Fibroblast of lung (primary cell): ENCODE data around the gene PRR35. TPM values are rescaled to one million over a fixed set of nuclear protein-coding genes. Genes with fewer than 3 reads are reported as not detected.

Experiments
- DNase-seq, 2 donors: peaks; one replicate each; pipeline versions ENCODE4 v3.0.0 to v3.0.0-alpha.2; 2010; ENCODE audit warnings: low read depth in 2 of 2
- H2AFZ ChIP-seq: 2 replicates; pipeline ENCODE4 v1.5.1; 2012; ENCODE audit warnings: low read length, control low read depth, inconsistent platforms
- H3K27ac ChIP-seq: 2 replicates; pipeline ENCODE4 v1.5.1; 2011; ENCODE audit warnings: low read length, control low read depth; ENCODE audit not compliant: insufficient read depth
- H3K27me3 ChIP-seq: 2 replicates; pipeline ENCODE4 v1.5.1; 2011; ENCODE audit warnings: mild to moderate bottlenecking, low read length; ENCODE audit not compliant: control insufficient read depth, insufficient read depth
- H3K36me3 ChIP-seq: 2 replicates; pipeline ENCODE4 v1.5.1; 2011; ENCODE audit warnings: low read length; ENCODE audit not compliant: control insufficient read depth, insufficient read depth
- H3K4me1 ChIP-seq: 2 replicates; pipeline ENCODE4 v1.5.1; 2011; ENCODE audit warnings: low read length; ENCODE audit not compliant: control insufficient read depth, insufficient read depth; ENCODE audit errors: extremely low read depth
- H3K4me2 ChIP-seq: 2 replicates; pipeline ENCODE4 v1.5.1; 2011; ENCODE audit warnings: low read length, control low read depth; ENCODE audit not compliant: insufficient read depth; ENCODE audit errors: extremely low read depth
- H3K4me3 ChIP-seq, 4 experiments: fragments of 200-600 bp in 1 of 4; sonication (generic) in 1 of 4; replicated peaks in 1 of 4; 2 replicates each; pipeline ENCODE4 v1.5.1; 2011 to 2016; ENCODE audit warnings: low read length in 4 of 4, low read depth in 3 of 4, mild to moderate bottlenecking in 3 of 4, control low read depth in 2 of 4, inconsistent platforms in 1 of 4, mixed read lengths in 1 of 4; ENCODE audit not compliant: insufficient read depth in 1 of 4; ENCODE audit errors: control extremely low read depth in 1 of 4
- H3K79me2 ChIP-seq: 2 replicates; pipeline ENCODE4 v1.5.1; 2012; ENCODE audit warnings: mild to moderate bottlenecking, low read length, inconsistent platforms; ENCODE audit not compliant: control insufficient read depth, insufficient read depth
- H3K9ac ChIP-seq: 2 replicates; pipeline ENCODE4 v1.5.1; 2011; ENCODE audit warnings: mild to moderate bottlenecking, low read length, control low read depth; ENCODE audit not compliant: insufficient read depth
- H3K9me3 ChIP-seq: 2 replicates; pipeline ENCODE4 v1.5.1; 2012; ENCODE audit warnings: low read depth, low read length; ENCODE audit not compliant: control insufficient read depth, insufficient read depth
- H4K20me1 ChIP-seq: 2 replicates; pipeline ENCODE4 v1.5.1; 2011; ENCODE audit warnings: low read length; ENCODE audit not compliant: control insufficient read depth, insufficient read depth; ENCODE audit errors: extremely low read depth
- CTCF ChIP-seq, 2 donors: IDR thresholded peaks in 1 of 2; conservative IDR thresholded peaks in 1 of 2; 1 replicate in 1 of 2; 2 replicates in 1 of 2; pipeline ENCODE4 v1.5.1; 2011 to 2012; ENCODE audit warnings: low read length in 2 of 2, control low read depth in 1 of 2, inconsistent platforms in 1 of 2, low read depth in 1 of 2, mild to moderate bottlenecking in 1 of 2
- EZH2 ChIP-seq: IDR thresholded peaks from 2 replicates; pipeline ENCODE4 v1.5.1; 2012; ENCODE audit warnings: low read length, control low read depth, mild to moderate bottlenecking; ENCODE audit errors: missing control alignments
- polyA plus RNA-seq, 2 donors: library from polyadenylated mRNA; depleted of rRNA in 1 of 2; stranded (reverse) in 1 of 2; unstranded in 1 of 2; fragments of >200 nt; gene quantifications; 2 replicates each; pipeline ENCODE4 v1.2.1, GENCODE V29; 2011 to 2012; ENCODE audit warnings: missing spikeins in 1 of 2
- total RNA-seq: library from RNA; depleted of rRNA; stranded (reverse); fragments of >200 nt; gene quantifications from 2 replicates; pipeline ENCODE4 v1.2.1, GENCODE V29; 2014

The PRR35 gene
- total and polyA plus RNA-seq, 2 donors (not counting 1 experiment from before 2014, with no cell fraction given), result not detected

- H2AFZ ChIP-seq, result no peak overlapping the region
- H4K20me1 ChIP-seq, result no peaks in the 10 kb centered on the region
- no peaks in the 10 kb centered on the region for H3K27me3 ChIP-seq
- H3K27ac ChIP-seq, result peak overlapping the region; percentile 82
- TF ChIP-seq CTCF (conservative IDR thresholded peaks at IDR 0.05 in 1 of 2, IDR thresholded peaks at IDR 0.05 in 1 of 2; ENCODE audit: low read depth in 1 of 2, low read length in 2 of 2) (no peak), EZH2 (no peak)
- DNase-seq, result no peak
- no peaks in the 10 kb centered on the region for H3K9me3 ChIP-seq
- H3K4me1 ChIP-seq, result peaks cover 14% of the 10 kb centered on the region
- peak overlapping the region; percentile 64 for H3K4me2 ChIP-seq
- peaks cover 4% of the 10 kb centered on the region for H3K36me3 ChIP-seq
- peaks cover 65% of the 10 kb centered on the region for H3K79me2 ChIP-seq
- peak overlapping the region; percentile 84 for H3K9ac ChIP-seq
- peak overlapping the region; percentile 70 to 91 (median 82) for H3K4me3 ChIP-seq
Observed at GRCh38 chr16:529012-529575, 31.1 kb upstream of the PRR35 start.

- H3K4me2 ChIP-seq, result no peak overlapping the region
- H3K27me3 ChIP-seq, result no peaks in the 10 kb centered on the region
- no peaks in the 10 kb centered on the region for H4K20me1 ChIP-seq
- TF ChIP-seq CTCF (conservative IDR thresholded peaks at IDR 0.05 in 1 of 2, IDR thresholded peaks at IDR 0.05 in 1 of 2; ENCODE audit: low read depth in 1 of 2, low read length in 2 of 2), result no peak
- TF ChIP-seq EZH2, result no peak
- no peak overlapping the region for H3K27ac ChIP-seq
- no peaks in the 10 kb centered on the region for H3K9me3 ChIP-seq
- H3K4me3 ChIP-seq, result no peak overlapping the region
- no peak overlapping the region for H2AFZ ChIP-seq
- peaks cover 8% of the 10 kb centered on the region for H3K36me3 ChIP-seq
- peaks cover 77% of the 10 kb centered on the region for H3K79me2 ChIP-seq
- H3K9ac ChIP-seq, result no peak overlapping the region
- DNase-seq, result no peak
- peaks cover 10% of the 10 kb centered on the region for H3K4me1 ChIP-seq
Observed at GRCh38 chr16:530111-530817, 29.9 kb upstream of the PRR35 start.

- H4K20me1 ChIP-seq, result no peaks in the 10 kb centered on the region
- H2AFZ ChIP-seq, result no peak overlapping the region
- peaks cover 76% of the 10 kb centered on the region for H3K79me2 ChIP-seq
- no peaks in the 10 kb centered on the region for H3K27me3 ChIP-seq
- H3K4me2 ChIP-seq, result no peak overlapping the region
- no peaks in the 10 kb centered on the region for H3K9me3 ChIP-seq
- no peak for TF ChIP-seq CTCF (conservative IDR thresholded peaks at IDR 0.05 in 1 of 2, IDR thresholded peaks at IDR 0.05 in 1 of 2; ENCODE audit: low read depth in 1 of 2, low read length in 2 of 2)
- TF ChIP-seq EZH2, result no peak
- H3K36me3 ChIP-seq, result peaks cover 8% of the 10 kb centered on the region
- H3K9ac ChIP-seq, result no peak overlapping the region
- H3K27ac ChIP-seq, result no peak overlapping the region
- DNase-seq, result no peak
- H3K4me1 ChIP-seq, result no peaks in the 10 kb centered on the region
- no peak overlapping the region for H3K4me3 ChIP-seq
Observed at GRCh38 chr16:531494-532125, 28.6 kb upstream of the PRR35 start.
